Uterus (tissue), 2 donors: ENCODE results near the gene KRT15.

Experiments
- CTCF ChIP-seq, 4 experiments: fragments of 200-600 bp in 2 of 4; fragments of 450-650 bp in 2 of 4; sonication (generic) in 2 of 4; IDR thresholded peaks; one replicate each; pipeline ENCODE4 v1.5.1; 2016 to 2019; ENCODE audit warnings: antibody characterized with exemption in 4 of 4, mild to moderate bottlenecking in 2 of 4, moderate library complexity in 1 of 4
- POLR2A ChIP-seq, 2 donors: fragments of 450-650 bp; IDR thresholded peaks; one replicate each; pipeline ENCODE4 v1.6.1; 2016; ENCODE audit warnings: antibody characterized with exemption in 2 of 2, mild to moderate bottlenecking in 1 of 2, moderate library complexity in 1 of 2

GRCh38 chr17:41565338-41565737 is 46.6 kb upstream of the KRT15 start:
- TF ChIP-seq CTCF (IDR thresholded peaks at IDR 0.05) (no peak), POLR2A (IDR thresholded peaks at IDR 0.05) (no peak)
